IMR-90 (cell line): ENCODE results near the gene ADAMTSL4. TPM values are rescaled to one million over a fixed set of nuclear protein-coding genes. Genes with fewer than 3 reads are reported as not detected.

Source experiments
- ATAC-seq: fragments of 200-7000 bp; cut with Tn5 transposase; 2 replicates; pipeline ENCODE4 v1.9.1; 2020; ENCODE audit warnings: low read depth, mild to moderate bottlenecking, moderate library complexity
- BruUV-seq: library from RNA; stranded (reverse); fragments of 400-500 nt; replicated peaks from 2 replicates; lab custom pipeline; 2021; lab: Mats Ljungman, UMichigan
- CTCF ChIA-PET: fragments of 300-600 bp; formaldehyde crosslinking; extraction: SDS; loops from one replicate; lab custom pipeline; 2021; ENCODE audit warnings: antibody characterized with exemption; lab: Yijun Ruan, JAX
- POLR2A ChIA-PET: fragments of 300-600 bp; sonication (Branson Sonifier 250); formaldehyde crosslinking; loops from one replicate; lab custom pipeline; 2022; ENCODE audit warnings: antibody characterized with exemption; ENCODE audit not compliant: unreplicated experiment; lab: Charles Lee
- DNase-seq: peaks from one replicate; pipeline ENCODE4 v3.0.0; 2013
- H2AFZ ChIP-seq: replicated peaks from 2 replicates; pipeline ENCODE3; 2013; ENCODE audit warnings: low read length, mild to moderate bottlenecking; ENCODE audit not compliant: poor library complexity
- H2AK5ac ChIP-seq: 2 replicates; pipeline ENCODE4 v1.6.1; 2013; ENCODE audit warnings: low read depth, low read length, inconsistent platforms
- H2AK9ac ChIP-seq: replicated peaks from 2 replicates; pipeline ENCODE3; 2013; ENCODE audit warnings: mild to moderate bottlenecking, low read depth, low read length, moderate library complexity; ENCODE audit not compliant: poor library complexity
- H2BK120ac ChIP-seq: 2 replicates; pipeline ENCODE4 v1.6.1; 2013; ENCODE audit warnings: low read depth, low read length, inconsistent platforms
- H2BK15ac ChIP-seq: 3 replicates; pipeline ENCODE4 v1.6.1; 2013; ENCODE audit warnings: low read depth, low read length, inconsistent platforms
- H2BK20ac ChIP-seq: 2 replicates; pipeline ENCODE4 v1.6.1; 2013; ENCODE audit warnings: low read depth, mild to moderate bottlenecking, inconsistent platforms, low read length, moderate library complexity
- H2BK5ac ChIP-seq: 2 replicates; pipeline ENCODE4 v1.6.1; 2013; ENCODE audit warnings: mild to moderate bottlenecking, low read depth, low read length, inconsistent platforms; ENCODE audit not compliant: poor library complexity, severe bottlenecking
- H3K14ac ChIP-seq: replicated peaks from 2 replicates; pipeline ENCODE4 v1.6.1; 2013; ENCODE audit warnings: low read depth, low read length, inconsistent platforms
- H3K18ac ChIP-seq: 2 replicates; pipeline ENCODE4 v1.6.1; 2013; ENCODE audit warnings: low read depth, low read length, control low read depth
- H3K23ac ChIP-seq: 2 replicates; pipeline ENCODE4 v1.6.1; 2013; ENCODE audit warnings: low read depth, low read length, inconsistent platforms
- H3K27ac ChIP-seq: 2 replicates; pipeline ENCODE4 v1.5.1; 2013; ENCODE audit warnings: mild to moderate bottlenecking, control low read depth, low read length; ENCODE audit not compliant: insufficient read depth
- H3K27me3 ChIP-seq: 2 replicates; pipeline ENCODE4 v1.6.1; 2013; ENCODE audit warnings: low read length; ENCODE audit not compliant: control insufficient read depth, insufficient read depth
- H3K36me3 ChIP-seq: 2 replicates; pipeline ENCODE4 v1.6.1; 2013; ENCODE audit warnings: low read length, mixed read lengths; ENCODE audit not compliant: control insufficient read depth, insufficient read depth
- H3K4ac ChIP-seq: 2 replicates; pipeline ENCODE4 v1.6.1; 2013; ENCODE audit warnings: low read depth, low read length, inconsistent platforms
- H3K4me1 ChIP-seq: 2 replicates; pipeline ENCODE4 v1.6.1; 2013; ENCODE audit warnings: low read length, mixed read lengths; ENCODE audit not compliant: control insufficient read depth, insufficient read depth
- H3K4me2 ChIP-seq: 2 replicates; pipeline ENCODE4 v1.6.1; 2013; ENCODE audit warnings: low read depth, mild to moderate bottlenecking, control low read depth, low read length, moderate library complexity
- H3K4me3 ChIP-seq: 2 replicates; pipeline ENCODE4 v1.5.1; 2013; ENCODE audit warnings: low read depth, mild to moderate bottlenecking, control low read depth, low read length, moderate library complexity; ENCODE audit not compliant: insufficient read depth
- H3K56ac ChIP-seq: 2 replicates; pipeline ENCODE4 v1.6.1; 2013; ENCODE audit warnings: low read length, inconsistent platforms; ENCODE audit not compliant: insufficient read depth; ENCODE audit errors: extremely low read depth
- H3K79me1 ChIP-seq, 2 experiments: 2 replicates each; pipeline ENCODE4 v1.6.1; 2013; ENCODE audit warnings: low read length in 2 of 2, inconsistent platforms in 1 of 2, low read depth in 1 of 2
- H3K9ac ChIP-seq: 2 replicates; pipeline ENCODE4 v1.6.1; 2013; ENCODE audit warnings: low read depth, low read length, control low read depth
- H3K9me1 ChIP-seq: 2 replicates; pipeline ENCODE4 v1.6.1; 2013; ENCODE audit warnings: low read length, inconsistent platforms; ENCODE audit not compliant: insufficient read depth
- H3K9me3 ChIP-seq: 2 replicates; pipeline ENCODE4 v1.6.1; 2013; ENCODE audit warnings: low read length; ENCODE audit not compliant: control insufficient read depth, insufficient read depth
- H4K20me1 ChIP-seq: 2 replicates; pipeline ENCODE4 v1.6.1; 2013; ENCODE audit warnings: low read length, inconsistent platforms; ENCODE audit not compliant: insufficient read depth
- H4K5ac ChIP-seq: 2 replicates; pipeline ENCODE4 v1.6.1; 2013; ENCODE audit warnings: mild to moderate bottlenecking, low read depth, low read length, control low read depth
- H4K8ac ChIP-seq, 2 experiments: 2 replicates each; pipeline ENCODE4 v1.6.1; 2013; ENCODE audit warnings: low read depth in 2 of 2, low read length in 2 of 2, control low read depth in 1 of 2, inconsistent platforms in 1 of 2
- H4K91ac ChIP-seq: 2 replicates; pipeline ENCODE4 v1.6.1; 2013; ENCODE audit warnings: low read depth, low read length, inconsistent platforms; ENCODE audit not compliant: insufficient read depth
- BHLHE40 ChIP-seq: fragments of 150-350 bp; IDR thresholded peaks from 2 replicates; pipeline ENCODE4 v1.6.1; 2016; ENCODE audit warnings: mild to moderate bottlenecking, low read depth, low read length
- CEBPB ChIP-seq: IDR thresholded peaks from 2 replicates; pipeline ENCODE4 v1.6.1; 2012; ENCODE audit warnings: low read depth, low read length, improper control_type of control experiment
- FOS ChIP-seq: fragments of 150-350 bp; IDR thresholded peaks from 2 replicates; pipeline ENCODE4 v1.6.1; 2016; ENCODE audit warnings: low read depth, low read length
- MAZ ChIP-seq: IDR thresholded peaks from 2 replicates; pipeline ENCODE4 v1.6.1; 2012; ENCODE audit warnings: low read depth, mild to moderate bottlenecking, low read length, improper control_type of control experiment, moderate library complexity, borderline replicate concordance
- MXI1 ChIP-seq: IDR thresholded peaks from 2 replicates; pipeline ENCODE4 v1.6.1; 2012; ENCODE audit warnings: low read depth, mild to moderate bottlenecking, low read length, moderate library complexity, borderline replicate concordance
- NFE2L2 ChIP-seq: fragments of 150-350 bp; IDR thresholded peaks from 2 replicates; pipeline ENCODE4 v1.6.1; 2016; ENCODE audit warnings: low read depth, mild to moderate bottlenecking, low read length
- POLR2A ChIP-seq: IDR thresholded peaks from 2 replicates; pipeline ENCODE4 v1.6.1; 2012; ENCODE audit warnings: mild to moderate bottlenecking, low read depth, low read length
- RAD21 ChIP-seq: IDR thresholded peaks from 2 replicates; pipeline ENCODE4 v1.6.1; 2012; ENCODE audit warnings: low read length, improper control_type of control experiment
- RCOR1 ChIP-seq: IDR thresholded peaks from 2 replicates; pipeline ENCODE4 v1.6.1; 2012; ENCODE audit warnings: mild to moderate bottlenecking, low read length, improper control_type of control experiment; ENCODE audit not compliant: insufficient replicate concordance
- WGBS, 2 experiments: methylation state at CpG; one replicate each; pipeline versions ENCODE4 v1.1.5 to v1.1.7; 2013; ENCODE audit warnings: missing lambda C conversion rate in 2 of 2; ENCODE audit not compliant: insufficient read length in 1 of 2; ENCODE audit errors: extremely low coverage in 2 of 2; 5-methylcytosine and 5-hydroxymethylcytosine counted together
- dilution Hi-C: fragments of 300-500 bp; cut with HindIII; formaldehyde crosslinking; loops from one replicate; pipeline ENCODE4 v1.14.3; 2018; ENCODE audit warnings: low sequenced_read_pairs; ENCODE audit not compliant: unreplicated experiment
- in situ Hi-C: fragments of 300-500 bp; cut with MboI; formaldehyde crosslinking; loops from 3 replicates; pipeline ENCODE4 v1.14.3; 2019; ENCODE audit warnings: low sequenced_read_pairs, inconsistent platforms, mixed read lengths
- intact Hi-C: fragments of 100-400 bp; cut with micrococcal nuclease; formaldehyde crosslinking; loops from 2 replicates; pipeline ENCODE4 v1.10.0; 2022
- polyA plus RNA-seq, 3 experiments: library from polyadenylated mRNA; depleted of rRNA; stranded (reverse); fragments of >200 nt; gene quantifications; 2 replicates each; pipeline ENCODE4 v1.2.3, GENCODE V29; 2012; ENCODE audit warnings: low replicate concordance in 1 of 3
- total RNA-seq: library from RNA; depleted of rRNA; stranded (reverse); fragments of >200 nt; gene quantifications from 2 replicates; pipeline ENCODE4 v1.2.3, GENCODE V29; 2012
- TF ChIP-seq, protein P1 (sequence below): fragments of 150-350 bp; IDR thresholded peaks from 2 replicates; pipeline ENCODE4 v1.6.1; 2017; ENCODE audit warnings: mild to moderate bottlenecking, antibody characterized with exemption, low read length, low read depth

ADAMTSL4 gene
- total and polyA plus RNA-seq, 2 of the 4 experiments (the other 2 are of a cell fraction) = 0.54 to 12.2 TPM

- intact Hi-C loops (loop anchor here (10.0 kb wide), 1 partner anchor 437 kb away; the partner anchor contains the start of genes MINDY1 and PRUNE1), in situ Hi-C loops (loop anchor here (10.0 kb wide), 1 partner anchor 237 kb away; the partner anchor contains the start of gene CTSK), dilution Hi-C loops (no loop called here)
- peak; percentile 69 for ATAC-seq
- peak overlapping the region; percentile 75; the same call in 1 of the 2 replicates for H3K56ac ChIP-seq
- ChIA-PET CTCF (interaction anchor here (0.6 to 1.1 kb wide), 2 partner anchors 52 to 429 kb away, joined by 3 read pairs; no protein-coding TSS in a partner anchor), POLR2A (interaction anchor here (0.6 to 1.9 kb wide), 3 partner anchors 11 to 52 kb away, joined by 3 to 24 read pairs (median 4); partner anchors contain the start of gene MCL1)
- peaks cover 14% of the 10 kb centered on the region for H3K36me3 ChIP-seq
- H3K9ac ChIP-seq = peak overlapping the region; percentile 66
- peak overlapping the region; percentile 59 for H4K5ac ChIP-seq
- peak overlapping the region; percentile 89 for H3K27ac ChIP-seq
- peaks cover 12 to 72% of the 10 kb centered on the region in 2 experiments; a peak in 3 of 4 replicates for H3K79me1 ChIP-seq
- H3K4me1 ChIP-seq = peaks cover 33% of the 10 kb centered on the region
- peak overlapping the region; percentile 50 for H3K4me2 ChIP-seq
- H3K4ac ChIP-seq = peak overlapping the region; percentile 86
- 0% methylated on average over 1 of the region's 10 CpGs; no CpG with 5 or more reads in 1 of the 2 experiments for WGBS, 2 experiments
- H3K9me1 ChIP-seq = peaks cover 27% of the 10 kb centered on the region
- peak; percentile 98 for DNase-seq
- TF ChIP-seq CEBPB = 0 out of 2 replicates have a peak, but pooled peaks have one; percentile 19
- TF ChIP-seq POLR2A = peak; percentile 61
- TF ChIP-seq RCOR1 = no peak
- TF ChIP-seq NFE2L2 = 0 out of 2 replicates have a peak, but pooled peaks have one; percentile 16
- TF ChIP-seq, protein P1, sequence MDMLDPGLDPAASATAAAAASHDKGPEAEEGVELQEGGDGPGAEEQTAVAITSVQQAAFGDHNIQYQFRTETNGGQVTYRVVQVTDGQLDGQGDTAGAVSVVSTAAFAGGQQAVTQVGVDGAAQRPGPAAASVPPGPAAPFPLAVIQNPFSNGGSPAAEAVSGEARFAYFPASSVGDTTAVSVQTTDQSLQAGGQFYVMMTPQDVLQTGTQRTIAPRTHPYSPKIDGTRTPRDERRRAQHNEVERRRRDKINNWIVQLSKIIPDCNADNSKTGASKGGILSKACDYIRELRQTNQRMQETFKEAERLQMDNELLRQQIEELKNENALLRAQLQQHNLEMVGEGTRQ = peak; percentile 83
- TF ChIP-seq MAZ = peak; percentile 67; the same call in 1 of the 2 replicates
- peak; percentile 77 for TF ChIP-seq BHLHE40
- no peak for TF ChIP-seq MXI1
- TF ChIP-seq FOS = peak; percentile 26; the same call in 1 of the 2 replicates
- TF ChIP-seq RAD21 = no peak
- peak overlapping the region; percentile 87 for H2BK5ac ChIP-seq
- H2BK120ac ChIP-seq = peak overlapping the region; percentile 83
- no peaks in the 10 kb centered on the region for H3K9me3 ChIP-seq
- peak overlapping the region; percentile 93 for H2AK9ac ChIP-seq
- peak overlapping the region; percentile 14 to 73; a peak in 3 of 4 replicates for H4K8ac ChIP-seq
- H3K18ac ChIP-seq = peak overlapping the region; percentile 62
- H2BK20ac ChIP-seq = peak overlapping the region; percentile 18
- peak overlapping the region; percentile 82 for H2AK5ac ChIP-seq
- H2AFZ ChIP-seq = peak overlapping the region; percentile 40
- H3K4me3 ChIP-seq = peak overlapping the region; percentile 3; the same call in 1 of the 2 replicates
- peaks cover 67% of the 10 kb centered on the region for H4K20me1 ChIP-seq
- H4K91ac ChIP-seq = peak overlapping the region; percentile 75
- H3K23ac ChIP-seq = peak overlapping the region; percentile 94
- H3K14ac ChIP-seq = peak overlapping the region; percentile 38
- peak overlapping the region; percentile 55; the same call in 2 of the 3 replicates for H2BK15ac ChIP-seq
- no TSS peak for BruUV-seq
- H3K27me3 ChIP-seq = no peaks in the 10 kb centered on the region
Measured at GRCh38 chr1:150567717-150568593, 18.7 kb downstream of the ADAMTSL4 start.
